IMR-90 (cell line): ENCODE results near the gene P2RX3. TPM values are rescaled to one million over a fixed set of nuclear protein-coding genes. Genes with fewer than 3 reads are reported as not detected.

ENCODE experiments used
- ATAC-seq: fragments of 200-7000 bp; cut with Tn5 transposase; 2 replicates; pipeline ENCODE4 v1.9.1; 2020; ENCODE audit warnings: low read depth, mild to moderate bottlenecking, moderate library complexity
- BruUV-seq: library from RNA; stranded (reverse); fragments of 400-500 nt; replicated peaks from 2 replicates; lab custom pipeline; 2021; lab: Mats Ljungman, UMichigan
- CTCF ChIA-PET: fragments of 300-600 bp; formaldehyde crosslinking; extraction: SDS; loops from one replicate; lab custom pipeline; 2021; ENCODE audit warnings: antibody characterized with exemption; lab: Yijun Ruan, JAX
- POLR2A ChIA-PET: fragments of 300-600 bp; sonication (Branson Sonifier 250); formaldehyde crosslinking; loops from one replicate; lab custom pipeline; 2022; ENCODE audit warnings: antibody characterized with exemption; ENCODE audit not compliant: unreplicated experiment; lab: Charles Lee
- DNase-seq: peaks from one replicate; pipeline ENCODE4 v3.0.0; 2013
- H2AFZ ChIP-seq: replicated peaks from 2 replicates; pipeline ENCODE3; 2013; ENCODE audit warnings: low read length, mild to moderate bottlenecking; ENCODE audit not compliant: poor library complexity
- H2AK5ac ChIP-seq: 2 replicates; pipeline ENCODE4 v1.6.1; 2013; ENCODE audit warnings: low read depth, low read length, inconsistent platforms
- H2AK9ac ChIP-seq: replicated peaks from 2 replicates; pipeline ENCODE3; 2013; ENCODE audit warnings: mild to moderate bottlenecking, low read depth, low read length, moderate library complexity; ENCODE audit not compliant: poor library complexity
- H2BK120ac ChIP-seq: 2 replicates; pipeline ENCODE4 v1.6.1; 2013; ENCODE audit warnings: low read depth, low read length, inconsistent platforms
- H2BK15ac ChIP-seq: 3 replicates; pipeline ENCODE4 v1.6.1; 2013; ENCODE audit warnings: low read depth, low read length, inconsistent platforms
- H2BK20ac ChIP-seq: 2 replicates; pipeline ENCODE4 v1.6.1; 2013; ENCODE audit warnings: low read depth, mild to moderate bottlenecking, inconsistent platforms, low read length, moderate library complexity
- H2BK5ac ChIP-seq: 2 replicates; pipeline ENCODE4 v1.6.1; 2013; ENCODE audit warnings: mild to moderate bottlenecking, low read depth, low read length, inconsistent platforms; ENCODE audit not compliant: poor library complexity, severe bottlenecking
- H3K14ac ChIP-seq: replicated peaks from 2 replicates; pipeline ENCODE4 v1.6.1; 2013; ENCODE audit warnings: low read depth, low read length, inconsistent platforms
- H3K18ac ChIP-seq: 2 replicates; pipeline ENCODE4 v1.6.1; 2013; ENCODE audit warnings: low read depth, low read length, control low read depth
- H3K23ac ChIP-seq: 2 replicates; pipeline ENCODE4 v1.6.1; 2013; ENCODE audit warnings: low read depth, low read length, inconsistent platforms
- H3K27ac ChIP-seq: 2 replicates; pipeline ENCODE4 v1.5.1; 2013; ENCODE audit warnings: mild to moderate bottlenecking, control low read depth, low read length; ENCODE audit not compliant: insufficient read depth
- H3K27me3 ChIP-seq: 2 replicates; pipeline ENCODE4 v1.6.1; 2013; ENCODE audit warnings: low read length; ENCODE audit not compliant: control insufficient read depth, insufficient read depth
- H3K36me3 ChIP-seq: 2 replicates; pipeline ENCODE4 v1.6.1; 2013; ENCODE audit warnings: low read length, mixed read lengths; ENCODE audit not compliant: control insufficient read depth, insufficient read depth
- H3K4ac ChIP-seq: 2 replicates; pipeline ENCODE4 v1.6.1; 2013; ENCODE audit warnings: low read depth, low read length, inconsistent platforms
- H3K4me1 ChIP-seq: 2 replicates; pipeline ENCODE4 v1.6.1; 2013; ENCODE audit warnings: low read length, mixed read lengths; ENCODE audit not compliant: control insufficient read depth, insufficient read depth
- H3K4me2 ChIP-seq: 2 replicates; pipeline ENCODE4 v1.6.1; 2013; ENCODE audit warnings: low read depth, mild to moderate bottlenecking, control low read depth, low read length, moderate library complexity
- H3K4me3 ChIP-seq: 2 replicates; pipeline ENCODE4 v1.5.1; 2013; ENCODE audit warnings: low read depth, mild to moderate bottlenecking, control low read depth, low read length, moderate library complexity; ENCODE audit not compliant: insufficient read depth
- H3K56ac ChIP-seq: 2 replicates; pipeline ENCODE4 v1.6.1; 2013; ENCODE audit warnings: low read length, inconsistent platforms; ENCODE audit not compliant: insufficient read depth; ENCODE audit errors: extremely low read depth
- H3K79me1 ChIP-seq, 2 experiments: 2 replicates each; pipeline ENCODE4 v1.6.1; 2013; ENCODE audit warnings: low read length in 2 of 2, inconsistent platforms in 1 of 2, low read depth in 1 of 2
- H3K9ac ChIP-seq: 2 replicates; pipeline ENCODE4 v1.6.1; 2013; ENCODE audit warnings: low read depth, low read length, control low read depth
- H3K9me1 ChIP-seq: 2 replicates; pipeline ENCODE4 v1.6.1; 2013; ENCODE audit warnings: low read length, inconsistent platforms; ENCODE audit not compliant: insufficient read depth
- H3K9me3 ChIP-seq: 2 replicates; pipeline ENCODE4 v1.6.1; 2013; ENCODE audit warnings: low read length; ENCODE audit not compliant: control insufficient read depth, insufficient read depth
- H4K20me1 ChIP-seq: 2 replicates; pipeline ENCODE4 v1.6.1; 2013; ENCODE audit warnings: low read length, inconsistent platforms; ENCODE audit not compliant: insufficient read depth
- H4K5ac ChIP-seq: 2 replicates; pipeline ENCODE4 v1.6.1; 2013; ENCODE audit warnings: mild to moderate bottlenecking, low read depth, low read length, control low read depth
- H4K8ac ChIP-seq, 2 experiments: 2 replicates each; pipeline ENCODE4 v1.6.1; 2013; ENCODE audit warnings: low read depth in 2 of 2, low read length in 2 of 2, control low read depth in 1 of 2, inconsistent platforms in 1 of 2
- H4K91ac ChIP-seq: 2 replicates; pipeline ENCODE4 v1.6.1; 2013; ENCODE audit warnings: low read depth, low read length, inconsistent platforms; ENCODE audit not compliant: insufficient read depth
- BHLHE40 ChIP-seq: fragments of 150-350 bp; IDR thresholded peaks from 2 replicates; pipeline ENCODE4 v1.6.1; 2016; ENCODE audit warnings: mild to moderate bottlenecking, low read depth, low read length
- FOS ChIP-seq: fragments of 150-350 bp; IDR thresholded peaks from 2 replicates; pipeline ENCODE4 v1.6.1; 2016; ENCODE audit warnings: low read depth, low read length
- MAFK ChIP-seq: IDR thresholded peaks from 2 replicates; pipeline ENCODE4 v1.6.1; 2012; ENCODE audit warnings: low read depth, low read length, improper control_type of control experiment
- NFE2L2 ChIP-seq: fragments of 150-350 bp; IDR thresholded peaks from 2 replicates; pipeline ENCODE4 v1.6.1; 2016; ENCODE audit warnings: low read depth, mild to moderate bottlenecking, low read length
- POLR2A ChIP-seq: IDR thresholded peaks from 2 replicates; pipeline ENCODE4 v1.6.1; 2012; ENCODE audit warnings: mild to moderate bottlenecking, low read depth, low read length
- RAD21 ChIP-seq: IDR thresholded peaks from 2 replicates; pipeline ENCODE4 v1.6.1; 2012; ENCODE audit warnings: low read length, improper control_type of control experiment
- RFX5 ChIP-seq: IDR thresholded peaks from 2 replicates; pipeline ENCODE4 v1.8.0; 2012; ENCODE audit warnings: low read depth, mild to moderate bottlenecking, low read length, moderate library complexity
- WGBS, 2 experiments: methylation state at CpG; one replicate each; pipeline versions ENCODE4 v1.1.5 to v1.1.7; 2013; ENCODE audit warnings: missing lambda C conversion rate in 2 of 2; ENCODE audit not compliant: insufficient read length in 1 of 2; ENCODE audit errors: extremely low coverage in 2 of 2; 5-methylcytosine and 5-hydroxymethylcytosine counted together
- dilution Hi-C: fragments of 300-500 bp; cut with HindIII; formaldehyde crosslinking; loops from one replicate; pipeline ENCODE4 v1.14.3; 2018; ENCODE audit warnings: low sequenced_read_pairs; ENCODE audit not compliant: unreplicated experiment
- in situ Hi-C: fragments of 300-500 bp; cut with MboI; formaldehyde crosslinking; loops from 3 replicates; pipeline ENCODE4 v1.14.3; 2019; ENCODE audit warnings: low sequenced_read_pairs, inconsistent platforms, mixed read lengths
- intact Hi-C: fragments of 100-400 bp; cut with micrococcal nuclease; formaldehyde crosslinking; loops from 2 replicates; pipeline ENCODE4 v1.10.0; 2022
- polyA plus RNA-seq, 3 experiments: library from polyadenylated mRNA; depleted of rRNA; stranded (reverse); fragments of >200 nt; gene quantifications; 2 replicates each; pipeline ENCODE4 v1.2.3, GENCODE V29; 2012; ENCODE audit warnings: low replicate concordance in 1 of 3
- total RNA-seq: library from RNA; depleted of rRNA; stranded (reverse); fragments of >200 nt; gene quantifications from 2 replicates; pipeline ENCODE4 v1.2.3, GENCODE V29; 2012

P2RX3 gene
- total and polyA plus RNA-seq, 2 of the 4 experiments (the other 2 are of a cell fraction): not detected

GRCh38 chr11:57309106-57310059 lies 28.8 kb upstream of the P2RX3 start (continued):
- TF ChIP-seq BHLHE40: no peak
- no peak for TF ChIP-seq POLR2A
- no peak for TF ChIP-seq RAD21
- TF ChIP-seq MAFK: no peak

- Histone ChIP-seq H3K18ac (no peak overlapping the region), H3K9me1 (peaks cover 55% of the 10 kb centered on the region), H2BK5ac (peak overlapping the region; percentile 87), H4K20me1 (peaks cover 58% of the 10 kb centered on the region), H3K27ac (peak overlapping the region; percentile 97), H3K4me3 (no peak overlapping the region), H3K4me2 (peak overlapping the region; percentile 88; the same call in 1 of the 2 replicates), H3K9ac (peak overlapping the region; percentile 73), H3K56ac (no peak overlapping the region; the same call in 1 of the 2 replicates), H2AFZ (no peak overlapping the region), H3K79me1 (peaks cover 27 to 78% of the 10 kb centered on the region in 2 experiments), H4K5ac (no peak overlapping the region), H2AK9ac (peak overlapping the region; percentile 99), H2AK5ac (peak overlapping the region; percentile 81), H2BK120ac (peak overlapping the region; percentile 79; the same call in 1 of the 2 replicates), H4K91ac (peak overlapping the region; percentile 82; the same call in 1 of the 2 replicates), H2BK20ac (peak overlapping the region; percentile 88), H3K36me3 (peaks cover 68% of the 10 kb centered on the region), H3K14ac (peak overlapping the region; percentile 83), H4K8ac (peak overlapping the region in 1 of 2 experiments; percentile 86; a peak in 3 of 4 replicates), H3K9me3 (no peaks in the 10 kb centered on the region), H2BK15ac (no peak overlapping the region), H3K4me1 (peaks cover 44% of the 10 kb centered on the region), H3K23ac (peak overlapping the region; percentile 98), H3K27me3 (no peaks in the 10 kb centered on the region), H3K4ac (peak overlapping the region; percentile 93)
- TF ChIP-seq RFX5 (no peak), FOS (no peak), NFE2L2 (no peak)
- no peak for DNase-seq
- intact Hi-C loops (no loop called here), in situ Hi-C loops (no loop called here), dilution Hi-C loops (no loop called here)
- ChIA-PET POLR2A (interaction anchor here (0.6 kb wide), 1 partner anchor 720 kb away, joined by 10 read pairs; no protein-coding TSS in a partner anchor), CTCF (no interaction called here)
- ATAC-seq: no peak
- BruUV-seq: no TSS peak
- WGBS, 2 experiments: 93% methylated on average over 3 of the region's 6 CpGs; no CpG with 5 or more reads in 1 of the 2 experiments
Measured at GRCh38 chr11:57310091-57310490, 28.1 kb upstream of the P2RX3 start.
